Measurements from ENCODE around the gene SELP.
"Not testable (repeated sequence)": the region's sequence is repeated elsewhere in the genome, so short reads cannot be mapped to it uniquely, and the experiment has no call there.

Gene SELP
- 0.61 to 0.65 reads per million in 2 donors for total RNA-seq

- DNase-seq, result no peak
Measured at GRCh38 chr1:169630006-169630405, at the start of gene SELP. SELP (minus strand) TSS chr1:169630124; CDS start chr1:169630074, 50 bp downstream.

DNA sequence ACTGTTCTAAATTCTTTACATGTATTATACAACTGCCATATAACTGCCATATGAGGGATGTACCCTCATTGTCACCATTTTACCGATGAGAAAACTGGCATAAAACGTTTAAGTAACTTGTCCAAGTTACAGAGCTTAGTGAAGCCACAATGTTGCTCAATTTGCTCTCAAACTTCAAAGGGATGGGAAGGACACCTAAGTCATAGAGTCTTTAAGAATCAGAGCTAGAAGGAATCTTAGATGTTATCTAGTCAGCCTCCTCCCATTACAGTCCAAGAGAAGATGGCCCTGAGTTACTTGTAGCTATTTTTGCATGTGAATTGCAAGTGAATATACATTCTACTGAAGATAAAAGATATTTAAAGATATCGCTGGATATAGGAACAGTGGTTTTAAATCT is 49.8 kb upstream of the SELP start:
- DNase-seq, result no peak

DNA sequence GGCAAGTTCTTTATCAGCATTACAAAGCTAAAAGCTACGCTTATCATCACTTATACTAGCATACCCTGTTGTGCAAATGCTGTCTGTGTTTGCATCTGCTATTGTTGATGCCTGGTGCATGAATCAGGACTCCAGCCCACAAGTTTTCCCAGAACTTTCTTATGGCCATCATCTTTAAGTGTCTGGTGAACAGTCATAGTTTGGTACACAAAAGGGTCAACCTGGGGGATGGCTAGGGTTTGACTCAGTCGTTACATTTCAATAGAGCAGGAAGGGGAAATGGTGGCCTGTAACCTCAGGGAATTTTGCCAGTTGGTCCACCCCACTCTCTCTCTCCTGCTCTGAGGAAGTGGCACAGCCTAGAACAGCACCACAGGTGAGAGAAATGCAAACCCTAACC is 46.1 kb upstream of the SELP start:
- no peak for DNase-seq

GRCh38 chr1:169670836-169671235 is 40.9 kb upstream of the SELP start:
- DNase-seq, result no peak

- not testable (repeated sequence) for DNase-seq
Measured at GRCh38 chr1:169670244-169670643, 40.3 kb upstream of the SELP start.

- not testable (repeated sequence) for DNase-seq
Measured at GRCh38 chr1:169667699-169668596, 38.0 kb upstream of the SELP start.

DNA sequence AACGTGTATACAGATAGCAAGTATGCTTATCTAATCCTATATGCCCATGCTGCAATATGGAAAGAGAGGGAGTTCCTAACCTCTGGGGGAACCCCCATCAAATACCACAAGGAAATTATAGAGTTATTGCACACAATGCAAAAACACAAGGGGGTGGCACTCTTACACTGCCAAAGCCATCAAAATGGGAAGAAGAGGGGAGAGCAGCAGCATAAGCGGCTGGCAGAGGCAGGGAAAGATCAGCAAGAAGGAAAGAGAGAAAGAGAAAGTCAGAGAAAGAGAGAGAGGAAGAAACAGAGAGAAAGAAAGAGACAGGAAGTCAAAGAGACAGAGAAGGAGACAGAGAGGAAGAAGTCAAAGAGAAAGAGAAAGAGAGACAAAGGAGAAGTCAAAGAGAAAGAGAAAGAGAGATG is 37.3 kb upstream of the SELP start:
- not testable (repeated sequence) for DNase-seq

DNA sequence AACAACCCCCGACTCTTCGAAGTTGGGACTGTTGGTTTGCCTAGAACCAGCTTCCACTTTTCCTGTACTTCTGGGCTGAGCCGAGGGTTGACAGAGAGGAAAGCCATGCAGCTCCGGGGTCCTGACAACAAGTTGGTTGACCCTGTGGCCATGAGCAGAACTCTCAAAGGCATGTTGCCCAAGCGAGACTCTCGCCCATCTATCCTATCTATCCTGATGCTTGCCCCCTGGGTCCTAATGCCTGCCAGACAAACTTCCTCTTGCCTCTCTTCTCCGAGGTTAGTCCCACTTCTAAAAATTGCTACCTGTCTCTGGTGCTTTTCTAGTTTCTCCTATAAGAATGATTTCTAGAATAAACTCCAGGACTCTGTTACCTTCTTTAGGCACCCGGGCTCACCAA is 32.8 kb upstream of the SELP start:
- not testable (repeated sequence) for DNase-seq

DNA sequence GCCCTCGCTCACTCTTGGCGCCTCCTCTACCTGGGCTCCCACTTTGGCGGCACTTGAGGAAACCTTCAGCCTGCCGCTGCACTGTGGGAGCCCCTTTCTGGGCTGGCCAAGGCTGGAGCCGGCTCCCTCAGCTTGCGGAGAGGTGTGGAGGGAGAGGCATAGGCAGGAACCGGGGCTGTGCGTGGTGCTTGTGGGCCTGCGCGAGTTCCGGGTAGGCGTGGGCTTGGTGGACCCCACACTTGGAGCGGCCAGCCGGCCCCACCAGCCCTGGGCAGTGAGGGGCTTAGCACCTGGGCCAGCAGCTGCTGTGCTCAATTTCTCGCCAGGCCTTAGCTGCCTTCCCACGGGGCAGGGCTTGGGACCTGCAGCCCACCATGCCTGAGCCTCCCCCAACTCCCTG is 31.1 kb upstream of the SELP start:
- not testable (repeated sequence) for DNase-seq

- DNase-seq, result not testable (repeated sequence)
Measured at GRCh38 chr1:169658777-169659176, 28.9 kb upstream of the SELP start.

- DNase-seq, result no peak
Measured at GRCh38 chr1:169653873-169654272, 23.9 kb upstream of the SELP start.

DNA sequence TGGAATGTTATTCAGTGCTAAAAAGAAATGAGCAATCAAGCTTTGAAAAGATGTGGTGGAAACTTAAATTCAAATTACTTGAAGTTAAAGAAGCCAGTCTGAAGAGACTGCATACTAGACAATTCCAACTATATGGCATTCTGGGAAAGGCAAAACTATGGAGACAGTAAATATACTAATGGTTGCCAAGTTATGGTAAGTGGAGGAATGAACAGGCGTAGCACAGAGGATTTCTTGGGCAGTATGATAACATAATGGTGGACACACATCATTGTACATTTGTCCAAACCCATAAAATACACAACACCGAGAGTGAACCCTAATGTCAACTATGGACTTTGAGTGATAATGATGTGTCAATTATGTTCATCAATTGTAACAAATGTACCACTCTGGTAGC is 21.1 kb upstream of the SELP start:
- no peak for DNase-seq

DNA sequence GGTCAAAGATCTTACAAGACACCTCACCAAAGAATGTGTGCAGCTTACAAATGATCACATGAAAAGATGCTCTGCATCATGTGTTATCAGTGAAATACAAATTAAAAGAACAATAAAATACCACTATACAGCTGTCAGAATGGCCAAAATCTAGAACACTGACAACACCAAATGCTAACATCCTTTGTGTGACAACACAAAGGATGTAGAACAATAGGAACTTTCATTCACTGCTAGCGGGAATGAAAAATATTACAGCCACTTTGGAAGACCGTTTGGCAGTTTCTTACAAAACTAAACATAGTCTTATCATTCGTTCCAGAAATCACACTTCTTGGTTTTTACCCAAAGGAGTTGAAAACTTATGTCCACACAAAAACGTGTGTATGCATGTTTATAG is 20.6 kb upstream of the SELP start:
- no peak for DNase-seq

- no peak for DNase-seq
Measured at GRCh38 chr1:169648709-169649108, 18.8 kb upstream of the SELP start.

GRCh38 chr1:169648187-169648586 is 18.3 kb upstream of the SELP start:
- DNase-seq, result no peak

DNA sequence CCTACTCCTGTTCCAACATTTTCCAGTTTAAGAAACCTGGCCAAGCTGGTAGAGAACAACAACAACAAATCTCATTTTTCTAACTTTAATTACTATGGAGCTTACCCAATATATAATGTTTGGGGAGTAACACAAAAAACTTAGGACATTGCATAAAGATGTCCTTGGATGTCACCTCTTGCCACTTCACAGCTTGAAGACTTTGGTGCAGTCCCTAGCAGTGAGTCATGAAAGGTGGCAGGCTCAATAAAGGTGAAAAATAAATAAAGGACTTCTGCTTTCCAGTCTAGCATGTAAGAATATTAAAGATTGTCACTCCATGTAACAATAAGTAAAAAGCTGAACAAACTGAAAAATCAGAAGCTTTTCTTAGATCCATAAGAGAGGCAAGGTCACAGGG is 17.6 kb upstream of the SELP start:
- DNase-seq, result no peak

- no peak for DNase-seq
Measured at GRCh38 chr1:169644297-169644696, 14.4 kb upstream of the SELP start.

- no peak for DNase-seq
Measured at GRCh38 chr1:169634877-169635276, 5.0 kb upstream of the SELP start.

DNA sequence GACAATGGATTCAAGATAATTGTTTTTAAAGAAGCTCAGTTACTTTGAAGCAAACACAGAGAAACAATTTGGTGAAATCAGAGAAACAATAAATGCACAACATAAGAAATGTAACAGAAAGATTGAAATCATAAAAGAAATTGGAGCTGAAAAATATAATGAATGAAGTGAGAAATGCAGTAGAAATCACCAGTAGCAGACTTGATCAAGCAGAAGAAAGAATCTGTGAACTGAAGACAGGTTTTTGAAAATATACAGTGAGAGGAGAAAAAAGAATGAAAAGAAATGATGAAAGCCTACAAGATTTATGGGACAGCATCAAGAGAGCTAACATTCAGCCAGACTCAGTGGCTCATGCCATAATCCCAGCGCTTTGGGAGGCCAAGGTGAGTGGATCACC is 4.2 kb upstream of the SELP start:
- no peak for DNase-seq

GRCh38 chr1:169631249-169631648 is 1.3 kb upstream of the SELP start:
- no peak for DNase-seq

- no peak for DNase-seq
Measured at GRCh38 chr1:169624912-169625311, 5.0 kb downstream of the SELP start.

- no peak for DNase-seq
Measured at GRCh38 chr1:169624122-169624521, 5.8 kb downstream of the SELP start.

DNA sequence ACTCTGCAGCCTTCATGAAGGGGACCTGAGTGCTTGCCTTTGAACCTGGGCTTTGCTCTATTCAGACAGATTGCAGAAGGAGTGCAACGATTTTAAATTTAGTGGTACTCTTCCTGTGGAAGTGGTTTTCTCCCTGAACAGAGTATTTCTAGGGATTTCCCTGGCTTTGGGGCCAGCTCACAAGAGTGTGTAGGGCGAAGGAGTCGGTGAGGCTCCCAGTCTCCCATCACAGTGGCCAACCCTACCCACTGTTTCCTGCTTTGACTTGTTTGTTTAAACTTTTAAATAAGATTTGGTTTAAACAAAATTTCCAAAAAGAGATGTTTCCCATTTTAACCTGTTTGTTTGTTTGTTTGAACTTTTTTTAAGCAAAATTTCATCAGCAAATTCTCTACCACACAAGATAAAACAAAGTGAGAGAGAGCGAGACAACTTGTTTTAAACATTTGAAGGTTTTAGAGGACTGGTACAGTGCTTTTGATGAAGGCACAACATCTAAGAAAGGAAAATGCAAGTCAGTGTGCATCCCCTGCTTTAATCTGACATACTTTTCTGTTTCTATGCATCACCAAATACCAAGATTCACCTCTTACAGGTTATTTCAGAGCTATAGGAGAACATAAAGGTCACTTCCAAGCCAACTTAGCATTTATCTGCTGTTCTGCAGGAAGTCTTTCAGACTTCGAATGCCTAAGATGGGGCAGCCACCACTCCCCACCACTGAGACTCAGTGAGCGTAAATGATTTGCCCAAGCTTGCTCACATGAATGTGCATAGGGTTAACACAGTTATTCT is 6.6 kb downstream of the SELP start:
- DNase-seq, result no peak

DNA sequence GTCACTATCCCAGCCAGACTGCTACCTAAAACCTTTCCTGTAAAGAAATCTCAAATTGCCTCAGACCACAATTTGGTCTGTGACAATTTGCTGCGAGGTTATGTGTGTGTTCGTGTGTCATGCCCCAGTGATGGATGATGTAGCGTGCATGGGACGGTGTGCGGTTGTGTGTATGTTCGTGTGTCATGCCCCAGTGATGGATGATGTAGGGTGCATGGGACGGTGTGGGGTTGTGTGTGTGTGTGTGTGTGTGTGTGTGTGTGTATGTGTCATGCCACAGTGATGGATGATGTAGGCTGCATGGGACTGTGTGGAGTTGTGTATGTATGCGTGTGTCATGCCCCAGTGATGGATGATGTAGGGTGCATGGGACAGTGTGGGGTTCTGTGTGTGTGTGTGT is 9.4 kb downstream of the SELP start:
- no peak for DNase-seq
